Kidney tubule cell (primary cell): Measurements from ENCODE around the gene TLR3.
"Not testable (repeated sequence)": the region's sequence is repeated elsewhere in the genome, so short reads cannot be mapped to it uniquely, and the experiment has no call there.

Experiments
- DNase-seq: peaks from one replicate; pipeline ENCODE4 v3.0.0-alpha.2; 2018; ENCODE audit warnings: low spot score

The TLR3 gene

GRCh38 chr4:186047501-186047900 is 21.5 kb upstream of the TLR3 start:
- DNase-seq, result not testable (repeated sequence)

GRCh38 chr4:186050135-186050534 is 18.8 kb upstream of the TLR3 start:
- DNase-seq, result not testable (repeated sequence)

- DNase-seq, result no peak
Observed at GRCh38 chr4:186051096-186051495, 17.9 kb upstream of the TLR3 start.

- no peak for DNase-seq
Observed at GRCh38 chr4:186058253-186058979, 10.5 kb upstream of the TLR3 start.

- DNase-seq, result no peak
Observed at GRCh38 chr4:186058980-186059316, 10.0 kb upstream of the TLR3 start.

- DNase-seq, result no peak
Observed at GRCh38 chr4:186061921-186062320, 7.0 kb upstream of the TLR3 start.

- peak; percentile 78 for DNase-seq
Observed at GRCh38 chr4:186067757-186068385, 1.1 kb upstream of the TLR3 start.

- DNase-seq, result no peak
Observed at GRCh38 chr4:186069729-186070128, 773 bp downstream of the TLR3 start.

- DNase-seq, result no peak
Observed at GRCh38 chr4:186072516-186072915, 3.6 kb downstream of the TLR3 start.

- no peak for DNase-seq
Observed at GRCh38 chr4:186074189-186074588, 5.2 kb downstream of the TLR3 start.

GRCh38 chr4:186078981-186079638 is 10.2 kb downstream of the TLR3 start:
- peak; percentile 53 for DNase-seq

GRCh38 chr4:186079694-186080093 is 10.7 kb downstream of the TLR3 start:
- DNase-seq, result peak; percentile 27

GRCh38 chr4:186081202-186081807 is 12.3 kb downstream of the TLR3 start:
- peak; percentile 5 for DNase-seq

GRCh38 chr4:186082221-186082620 is 13.3 kb downstream of the TLR3 start:
- no peak for DNase-seq

GRCh38 chr4:186088523-186088922 is 19.6 kb downstream of the TLR3 start:
- DNase-seq, result no peak

- no peak for DNase-seq
Observed at GRCh38 chr4:186092296-186092695, 23.3 kb downstream of the TLR3 start.

- DNase-seq, result no peak
Observed at GRCh38 chr4:186095406-186095805, 26.4 kb downstream of the TLR3 start.

- DNase-seq, result no peak
Observed at GRCh38 chr4:186096681-186097165, 27.8 kb downstream of the TLR3 start.

- no peak for DNase-seq
Observed at GRCh38 chr4:186097386-186097785, 28.4 kb downstream of the TLR3 start.

- no peak for DNase-seq
Observed at GRCh38 chr4:186102931-186103330, 34.0 kb downstream of the TLR3 start.

- peak; percentile 78 for DNase-seq
Observed at GRCh38 chr4:186104114-186104889, 35.3 kb downstream of the TLR3 start, which contains the start of gene FAM149A. Gene FAM149A (plus strand): TSS chr4:186104704.
